Hypothalamus (tissue), 51 donors: Measurements from ENCODE around the gene KCNK5.

Source experiments
- DNase-seq, 51 donors: peaks; one replicate each; lab custom pipeline; 2025; lab: John Stamatoyannopoulos, UW

Gene KCNK5

DNA sequence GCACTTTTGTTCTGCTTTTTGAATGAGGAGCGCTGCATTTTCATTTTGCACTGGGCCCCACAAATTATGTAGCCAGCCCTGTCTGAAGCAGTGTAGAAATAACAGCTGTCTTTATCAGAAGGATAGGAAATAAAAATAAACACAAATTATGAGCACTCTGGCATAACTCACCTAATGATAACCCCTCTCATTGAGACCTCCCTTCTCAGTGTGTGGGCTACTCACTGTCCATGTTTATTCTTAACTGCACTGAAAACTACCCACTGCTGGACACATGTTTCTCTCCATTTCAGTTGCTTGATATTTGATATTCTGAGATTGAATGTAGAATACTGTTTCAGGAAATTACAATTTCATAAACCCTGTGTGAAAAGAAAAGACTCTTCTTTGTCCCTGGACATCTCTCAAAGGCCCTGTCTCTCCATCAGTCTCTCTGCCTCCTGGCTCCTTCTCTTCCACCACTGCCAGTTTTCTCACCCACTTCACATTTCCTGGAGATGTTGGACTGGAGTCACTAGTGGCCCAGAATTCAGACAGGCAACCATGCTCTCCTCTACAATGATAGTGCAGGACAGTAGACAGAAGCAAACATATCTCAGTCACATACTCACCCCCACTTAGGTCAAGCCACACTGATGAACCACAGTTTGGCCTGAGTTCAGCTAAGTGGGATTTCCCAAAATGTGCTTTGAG lies 84.6 kb downstream of the KCNK5 start:
- DNase-seq: no peak

DNA sequence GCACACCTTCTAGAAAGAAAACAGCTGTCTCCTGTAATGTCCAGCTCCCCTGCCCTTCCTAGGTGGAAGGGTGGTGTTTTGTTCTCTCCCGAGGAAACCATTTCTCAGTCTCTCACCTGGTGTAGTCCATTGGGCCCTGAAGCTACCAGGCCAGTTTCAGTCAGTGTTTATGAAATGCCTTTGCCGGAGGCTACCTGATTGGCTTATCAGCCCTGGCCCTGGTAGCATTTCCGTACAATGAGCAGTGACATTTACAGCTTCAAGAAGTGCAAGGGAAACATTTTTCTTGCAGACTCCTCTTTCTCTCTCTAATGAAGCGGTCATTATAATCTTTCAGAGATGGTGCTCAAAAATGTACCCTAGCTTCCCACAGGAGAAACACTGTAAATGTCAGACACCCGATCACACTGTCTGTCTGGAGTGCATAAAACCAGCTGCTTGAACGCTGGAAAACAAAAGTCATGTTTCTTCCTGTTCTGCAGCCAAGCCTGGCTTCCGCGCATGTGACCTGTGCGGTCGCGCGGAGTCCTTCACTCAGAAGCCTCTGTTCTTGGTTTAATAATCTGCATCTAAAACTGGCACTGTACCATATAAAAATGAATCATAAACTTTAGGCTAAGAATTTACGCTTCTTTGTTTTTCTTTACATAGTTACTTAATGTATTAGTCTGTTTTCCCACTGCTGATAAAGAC lies 85.9 kb downstream of the KCNK5 start:
- no peak for DNase-seq

- DNase-seq: no peak
Measured at GRCh38 chr6:39140556-39141167, 88.6 kb downstream of the KCNK5 start.
